ENCODE data around the gene WNK1. TPM values are rescaled to one million over a fixed set of nuclear protein-coding genes. Genes with fewer than 3 reads are reported as not detected.

WNK1 gene
- total RNA-seq, 3 donors from 2014 or later, result 173 to 192 (median 176) TPM

- TF ChIP-seq POLR2A (IDR thresholded peaks at IDR 0.05), result no peak
- TF ChIP-seq, protein P1, sequence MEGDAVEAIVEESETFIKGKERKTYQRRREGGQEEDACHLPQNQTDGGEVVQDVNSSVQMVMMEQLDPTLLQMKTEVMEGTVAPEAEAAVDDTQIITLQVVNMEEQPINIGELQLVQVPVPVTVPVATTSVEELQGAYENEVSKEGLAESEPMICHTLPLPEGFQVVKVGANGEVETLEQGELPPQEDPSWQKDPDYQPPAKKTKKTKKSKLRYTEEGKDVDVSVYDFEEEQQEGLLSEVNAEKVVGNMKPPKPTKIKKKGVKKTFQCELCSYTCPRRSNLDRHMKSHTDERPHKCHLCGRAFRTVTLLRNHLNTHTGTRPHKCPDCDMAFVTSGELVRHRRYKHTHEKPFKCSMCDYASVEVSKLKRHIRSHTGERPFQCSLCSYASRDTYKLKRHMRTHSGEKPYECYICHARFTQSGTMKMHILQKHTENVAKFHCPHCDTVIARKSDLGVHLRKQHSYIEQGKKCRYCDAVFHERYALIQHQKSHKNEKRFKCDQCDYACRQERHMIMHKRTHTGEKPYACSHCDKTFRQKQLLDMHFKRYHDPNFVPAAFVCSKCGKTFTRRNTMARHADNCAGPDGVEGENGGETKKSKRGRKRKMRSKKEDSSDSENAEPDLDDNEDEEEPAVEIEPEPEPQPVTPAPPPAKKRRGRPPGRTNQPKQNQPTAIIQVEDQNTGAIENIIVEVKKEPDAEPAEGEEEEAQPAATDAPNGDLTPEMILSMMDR (IDR thresholded peaks at IDR 0.05), result no peak
- no peak for TF ChIP-seq POLR2AphosphoS5 (IDR thresholded peaks at IDR 0.05)
- H3K9me3 ChIP-seq, result no peaks in the 10 kb centered on the region
- no peaks in the 10 kb centered on the region for H3K36me3 ChIP-seq
- intact Hi-C loops (cut with DNase I; ENCODE audit: low total_unique reads), result no loop called here
- no peak overlapping the region for H3K4me3 ChIP-seq
- no peak overlapping the region for H3K27ac ChIP-seq
- no peaks in the 10 kb centered on the region for H3K27me3 ChIP-seq
- DNase-seq (ENCODE audit: low spot score in 2 of 2), result no peak
- no peaks in the 10 kb centered on the region for H3K4me1 ChIP-seq
Observed at GRCh38 chr12:936377-937345, 184.3 kb downstream of the WNK1 start.

DNA sequence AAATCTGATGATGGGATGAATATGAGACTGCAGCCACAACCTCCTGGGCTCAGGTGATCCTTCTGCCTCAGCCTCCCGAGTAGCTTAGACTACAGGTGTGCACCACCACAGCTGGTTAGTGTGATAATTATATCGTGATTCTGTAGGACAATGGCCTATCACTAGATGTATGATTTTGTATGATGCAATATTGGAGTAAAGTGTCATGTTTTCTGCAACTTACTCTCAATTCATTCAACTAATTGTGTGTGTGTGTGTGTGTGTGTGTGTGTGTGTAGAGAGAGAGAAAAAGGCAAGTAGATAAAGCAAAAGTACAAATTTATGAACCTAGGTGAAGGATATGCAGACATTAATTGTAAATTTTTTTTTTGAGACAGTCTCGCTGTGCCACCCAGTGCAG is 186.4 kb downstream of the WNK1 start:
- no peaks in the 10 kb centered on the region for H3K4me1 ChIP-seq
- no peaks in the 10 kb centered on the region for H3K36me3 ChIP-seq
- intact Hi-C loops (cut with DNase I; ENCODE audit: low total_unique reads), result no loop called here
- TF ChIP-seq POLR2AphosphoS5 (IDR thresholded peaks at IDR 0.05), result no peak
- TF ChIP-seq, protein P1 (IDR thresholded peaks at IDR 0.05), result no peak
- no peak for TF ChIP-seq POLR2A (IDR thresholded peaks at IDR 0.05)
- no peaks in the 10 kb centered on the region for H3K9me3 ChIP-seq
- DNase-seq (ENCODE audit: low spot score in 2 of 2), result no peak
- no peak overlapping the region for H3K27ac ChIP-seq
- H3K27me3 ChIP-seq, result no peaks in the 10 kb centered on the region
- H3K4me3 ChIP-seq, result no peak overlapping the region

DNA sequence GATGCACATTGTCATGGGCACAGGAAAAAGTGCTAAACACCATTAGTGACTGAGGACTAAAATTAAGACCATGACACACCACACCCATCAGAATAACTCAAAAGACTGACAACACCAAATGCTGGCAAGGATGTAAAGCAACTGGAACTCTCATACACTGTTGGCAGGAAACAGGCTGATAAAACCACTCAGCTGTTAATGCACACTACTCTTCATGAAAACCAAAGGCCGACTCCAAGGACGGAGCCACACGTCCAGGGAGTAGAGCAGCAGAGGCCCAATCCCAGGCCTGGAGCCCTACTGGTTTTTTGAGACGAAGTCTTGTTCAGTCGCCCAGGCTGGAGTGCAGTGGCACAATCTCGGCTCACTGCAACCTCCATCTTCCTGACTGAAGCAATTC is 190.7 kb downstream of the WNK1 start:
- DNase-seq (ENCODE audit: low spot score in 2 of 2), result no peak
- no peaks in the 10 kb centered on the region for H3K36me3 ChIP-seq
- peaks cover 0 to under 1% of the 10 kb centered on the region in 2 donors for H3K4me1 ChIP-seq
- no peak overlapping the region for H3K4me3 ChIP-seq
- H3K27me3 ChIP-seq, result no peaks in the 10 kb centered on the region
- H3K27ac ChIP-seq, result no peak overlapping the region
- intact Hi-C loops (cut with DNase I; ENCODE audit: low total_unique reads), result no loop called here
- TF ChIP-seq POLR2A (IDR thresholded peaks at IDR 0.05), result no peak
- TF ChIP-seq POLR2AphosphoS5 (IDR thresholded peaks at IDR 0.05), result no peak
- TF ChIP-seq, protein P1 (IDR thresholded peaks at IDR 0.05), result no peak
- H3K9me3 ChIP-seq, result no peaks in the 10 kb centered on the region

DNA sequence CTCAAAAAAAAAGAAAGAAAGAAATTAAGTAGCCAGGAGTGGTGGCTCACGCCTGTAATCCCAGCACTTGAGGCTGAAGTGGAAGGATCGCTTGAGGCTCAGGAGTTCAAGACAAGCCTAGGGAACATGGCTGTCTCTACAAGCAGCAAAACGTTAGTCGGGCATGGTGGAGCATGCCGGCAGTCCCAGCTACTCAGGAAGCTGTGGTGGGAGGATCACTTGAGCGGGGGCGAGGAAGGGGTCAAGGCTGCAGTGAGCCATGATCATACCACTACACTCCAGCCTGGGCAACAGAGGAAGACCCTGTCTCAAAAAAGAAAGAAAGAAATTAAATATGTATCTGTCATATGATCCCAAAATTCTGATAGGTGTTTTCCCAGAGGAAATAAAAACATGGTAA is 191.8 kb downstream of the WNK1 start:
- Histone ChIP-seq H3K27me3 (no peaks in the 10 kb centered on the region), H3K4me1 (peaks cover 0 to 7% of the 10 kb centered on the region in 2 donors), H3K27ac (no peak overlapping the region), H3K9me3 (no peaks in the 10 kb centered on the region), H3K4me3 (no peak overlapping the region), H3K36me3 (no peaks in the 10 kb centered on the region)
- intact Hi-C loops (cut with DNase I; ENCODE audit: low total_unique reads), result no loop called here
- DNase-seq (ENCODE audit: low spot score in 2 of 2), result no peak
- TF ChIP-seq POLR2AphosphoS5 (IDR thresholded peaks at IDR 0.05), result no peak
- TF ChIP-seq, protein P1 (IDR thresholded peaks at IDR 0.05), result no peak
- TF ChIP-seq POLR2A (IDR thresholded peaks at IDR 0.05), result no peak

DNA sequence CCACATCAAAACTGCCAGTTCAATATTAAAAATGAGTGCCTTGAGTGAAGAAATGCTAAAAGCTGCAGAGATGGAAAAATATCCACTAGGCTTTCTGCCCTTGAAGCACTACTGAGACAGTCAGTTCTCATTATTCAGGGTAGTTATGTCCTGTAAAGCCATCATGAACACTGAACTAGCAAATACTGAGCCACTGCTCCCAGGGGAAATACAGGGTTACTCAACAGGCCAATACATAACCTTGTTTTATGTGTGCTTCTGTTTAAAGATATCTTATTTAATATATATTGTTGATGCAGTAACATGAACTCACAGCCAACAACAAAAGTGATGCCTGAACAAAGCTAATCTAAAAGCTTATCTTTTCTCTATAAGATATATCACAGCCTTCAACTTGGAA is 193.8 kb downstream of the WNK1 start:
- H3K27ac ChIP-seq, result no peak overlapping the region
- no peak for TF ChIP-seq POLR2A (IDR thresholded peaks at IDR 0.05)
- TF ChIP-seq, protein P1 (IDR thresholded peaks at IDR 0.05), result no peak
- TF ChIP-seq POLR2AphosphoS5 (IDR thresholded peaks at IDR 0.05), result no peak
- no peaks in the 10 kb centered on the region for H3K9me3 ChIP-seq
- no peaks in the 10 kb centered on the region for H3K27me3 ChIP-seq
- H3K4me1 ChIP-seq, result peaks cover 0 to 7% of the 10 kb centered on the region in 2 donors
- H3K4me3 ChIP-seq, result no peak overlapping the region
- no peak for DNase-seq (ENCODE audit: low spot score in 2 of 2)
- no peaks in the 10 kb centered on the region for H3K36me3 ChIP-seq
- intact Hi-C loops (cut with DNase I; ENCODE audit: low total_unique reads), result no loop called here

All from breast epithelium (tissue), 4 donors.